ENCODE results near the gene PTHLH.

GRCh38 chr12:27984275-27984674 lies 11.7 kb upstream of the PTHLH start:
- TF ChIP-seq SP1 (IDR thresholded peaks at IDR 0.05) (no peak), FOXK2 (IDR thresholded peaks at IDR 0.05) (no peak), TARDBP (IDR thresholded peaks at IDR 0.05) (no peak), FOXA1 (IDR thresholded peaks at IDR 0.05) (no peak), ELF4 (IDR thresholded peaks at IDR 0.05) (no peak), CTBP1 (IDR thresholded peaks at IDR 0.05; ENCODE audit: borderline replicate concordance) (no peak), LEF1 (IDR thresholded peaks at IDR 0.05; ENCODE audit: borderline replicate concordance) (no peak), HDGF (IDR thresholded peaks at IDR 0.05; ENCODE audit: borderline replicate concordance) (no peak), FOXM1 (IDR thresholded peaks at IDR 0.05; ENCODE audit: borderline replicate concordance) (no peak)
- TF ChIP-seq, protein P1, sequence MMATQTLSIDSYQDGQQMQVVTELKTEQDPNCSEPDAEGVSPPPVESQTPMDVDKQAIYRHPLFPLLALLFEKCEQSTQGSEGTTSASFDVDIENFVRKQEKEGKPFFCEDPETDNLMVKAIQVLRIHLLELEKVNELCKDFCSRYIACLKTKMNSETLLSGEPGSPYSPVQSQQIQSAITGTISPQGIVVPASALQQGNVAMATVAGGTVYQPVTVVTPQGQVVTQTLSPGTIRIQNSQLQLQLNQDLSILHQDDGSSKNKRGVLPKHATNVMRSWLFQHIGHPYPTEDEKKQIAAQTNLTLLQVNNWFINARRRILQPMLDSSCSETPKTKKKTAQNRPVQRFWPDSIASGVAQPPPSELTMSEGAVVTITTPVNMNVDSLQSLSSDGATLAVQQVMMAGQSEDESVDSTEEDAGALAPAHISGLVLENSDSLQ (IDR thresholded peaks at IDR 0.05): no peak
